ENCODE results near the gene PSEN2.

Gene PSEN2

GRCh38 chr1:226867461-226868054 is 2.9 kb upstream of the PSEN2 start:
- DNase-seq, result no peak

- no peak for DNase-seq
Measured at GRCh38 chr1:226868726-226869125, 1.7 kb upstream of the PSEN2 start.

GRCh38 chr1:226870026-226870400 is 403 bp upstream of the PSEN2 start:
- no peak for DNase-seq

- DNase-seq, result no peak
Measured at GRCh38 chr1:226871636-226872327, 1.4 kb downstream of the PSEN2 start.

- DNase-seq, result no peak
Measured at GRCh38 chr1:226872437-226872836, 2.0 kb downstream of the PSEN2 start.

DNA sequence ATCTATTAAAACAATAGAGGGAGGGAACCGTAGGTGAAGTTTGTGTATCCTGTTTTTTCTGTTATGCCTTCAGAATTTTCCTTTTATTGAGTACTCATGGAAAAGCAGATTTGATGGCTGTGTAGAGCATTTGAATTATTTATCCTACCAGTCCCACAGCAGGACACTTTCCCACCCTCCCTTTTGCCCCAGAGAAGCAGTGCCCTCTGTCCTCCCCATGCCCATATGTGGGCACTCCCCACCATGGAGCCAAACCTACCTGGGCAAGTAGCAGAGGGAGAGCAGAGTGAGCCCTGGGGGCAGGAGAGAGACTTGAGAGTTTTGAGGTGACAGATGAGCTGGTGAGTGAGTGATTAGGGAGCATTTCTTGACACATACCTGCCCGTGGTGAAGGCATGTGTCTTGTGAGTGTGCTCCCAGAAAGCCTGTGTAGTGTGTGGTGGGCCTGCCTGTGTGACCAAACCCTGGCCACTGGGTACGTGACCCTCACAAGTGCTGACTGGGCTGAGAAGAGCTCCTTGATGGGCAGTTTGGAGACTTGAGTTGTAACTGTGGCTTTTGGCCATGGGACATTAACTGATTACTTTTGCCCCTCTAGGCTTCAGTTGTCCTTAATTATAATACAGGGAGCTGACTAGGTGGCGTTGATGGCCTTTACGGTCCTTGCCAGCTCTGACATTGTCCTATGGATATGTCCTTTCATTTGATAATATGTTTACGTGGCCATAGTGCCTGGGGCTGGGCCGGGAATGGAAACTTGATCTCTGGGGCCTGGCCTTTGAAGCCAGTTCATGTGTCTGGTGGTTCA is 3.6 kb downstream of the PSEN2 start:
- DNase-seq, result no peak

DNA sequence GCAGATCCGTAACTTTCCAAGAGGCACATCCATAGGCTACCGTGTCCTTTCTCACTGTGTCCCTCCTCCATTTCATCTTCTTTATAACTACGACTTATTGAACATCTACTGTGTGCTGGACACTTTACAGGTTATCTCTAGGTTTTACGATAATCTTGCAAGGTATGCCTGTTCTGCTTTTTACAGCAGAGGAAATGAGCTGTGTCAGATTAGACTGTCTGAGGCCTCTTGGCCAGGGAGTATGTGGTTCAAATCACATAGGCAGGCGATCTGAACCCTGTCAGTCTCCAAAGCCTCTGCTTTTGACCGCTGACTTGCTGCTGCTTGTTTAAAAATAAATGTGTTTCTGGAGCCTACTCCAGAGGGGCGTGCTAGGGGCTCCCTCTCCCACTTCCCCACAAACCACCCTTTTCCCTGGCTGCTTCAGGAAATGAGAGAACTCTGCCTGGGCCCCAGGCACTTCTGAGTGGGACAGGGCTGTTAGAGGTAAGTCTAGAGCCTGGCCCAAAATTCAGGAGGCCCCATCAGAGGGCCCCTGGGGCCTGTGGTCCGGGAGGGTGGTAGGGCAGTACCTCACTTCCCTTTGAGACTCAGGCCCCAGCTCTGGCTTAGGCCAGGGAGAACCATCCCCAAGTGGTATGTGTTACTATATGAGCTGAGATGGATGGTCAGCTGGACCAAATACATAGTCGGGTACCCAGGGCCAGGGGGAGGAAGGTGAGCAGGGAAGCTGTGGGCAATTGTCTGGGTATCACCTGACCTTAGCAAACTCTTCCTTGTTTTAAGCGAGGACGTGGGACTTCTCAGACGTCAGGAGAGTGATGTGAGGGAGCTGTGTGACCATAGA is 4.4 kb downstream of the PSEN2 start:
- DNase-seq, result no peak

DNA sequence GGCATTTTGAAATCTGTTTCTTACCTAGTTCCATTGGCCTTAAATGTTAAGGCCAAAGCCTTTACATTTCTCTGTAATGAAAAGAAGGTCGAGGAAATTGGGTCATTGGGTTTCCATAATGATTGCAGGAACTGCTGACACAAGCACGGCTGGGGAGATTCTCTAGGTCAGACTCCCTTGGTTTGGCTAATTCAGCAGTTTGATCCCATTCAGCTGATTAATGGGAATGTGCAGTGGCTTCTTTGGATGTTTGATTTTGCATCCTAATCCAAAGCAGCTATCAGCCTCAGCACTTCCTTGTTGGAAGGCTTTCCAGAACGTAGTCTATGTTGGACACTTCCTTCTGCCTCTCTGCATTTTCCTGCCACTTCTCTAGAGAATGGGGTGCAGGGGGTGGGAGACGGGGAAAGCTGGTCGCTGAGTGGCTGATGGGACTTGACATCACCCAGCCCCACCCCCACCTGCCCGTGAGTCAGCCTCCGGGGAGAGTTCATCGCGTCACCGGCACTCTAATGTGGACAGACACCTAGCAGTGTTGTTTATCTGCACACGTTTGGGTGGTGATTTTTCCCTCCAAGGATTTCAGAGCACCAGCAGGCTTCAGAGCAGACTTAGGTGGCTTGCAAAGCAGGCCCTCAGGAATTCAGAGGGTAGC is 5.4 kb downstream of the PSEN2 start:
- DNase-seq, result peak; percentile 23

- no peak for DNase-seq
Measured at GRCh38 chr1:226877669-226878068, 7.3 kb downstream of the PSEN2 start.

GRCh38 chr1:226880372-226881287 is 10.2 kb downstream of the PSEN2 start:
- DNase-seq, result no peak

- no peak for DNase-seq
Measured at GRCh38 chr1:226881515-226882185, 11.2 kb downstream of the PSEN2 start.

DNA sequence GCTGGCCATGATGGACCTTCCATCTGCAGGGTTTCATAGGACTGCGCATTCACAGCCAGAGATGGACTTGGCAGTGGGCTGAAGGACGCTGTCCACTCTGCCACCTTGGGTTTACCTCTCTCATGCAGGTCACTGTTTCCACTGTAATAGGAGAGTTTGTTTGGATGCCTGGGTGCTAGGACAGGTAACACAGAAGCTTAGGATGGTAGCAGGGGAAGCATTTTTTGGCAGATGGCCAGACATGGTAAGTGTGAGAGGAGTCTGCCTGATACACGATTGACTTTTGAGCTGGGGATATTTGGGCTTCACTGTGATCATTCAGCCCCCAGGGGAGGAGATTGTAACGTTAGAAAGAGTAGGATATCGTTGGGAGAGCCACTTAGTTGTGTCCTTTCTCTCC is 11.8 kb downstream of the PSEN2 start:
- peak; percentile 29 for DNase-seq

DNA sequence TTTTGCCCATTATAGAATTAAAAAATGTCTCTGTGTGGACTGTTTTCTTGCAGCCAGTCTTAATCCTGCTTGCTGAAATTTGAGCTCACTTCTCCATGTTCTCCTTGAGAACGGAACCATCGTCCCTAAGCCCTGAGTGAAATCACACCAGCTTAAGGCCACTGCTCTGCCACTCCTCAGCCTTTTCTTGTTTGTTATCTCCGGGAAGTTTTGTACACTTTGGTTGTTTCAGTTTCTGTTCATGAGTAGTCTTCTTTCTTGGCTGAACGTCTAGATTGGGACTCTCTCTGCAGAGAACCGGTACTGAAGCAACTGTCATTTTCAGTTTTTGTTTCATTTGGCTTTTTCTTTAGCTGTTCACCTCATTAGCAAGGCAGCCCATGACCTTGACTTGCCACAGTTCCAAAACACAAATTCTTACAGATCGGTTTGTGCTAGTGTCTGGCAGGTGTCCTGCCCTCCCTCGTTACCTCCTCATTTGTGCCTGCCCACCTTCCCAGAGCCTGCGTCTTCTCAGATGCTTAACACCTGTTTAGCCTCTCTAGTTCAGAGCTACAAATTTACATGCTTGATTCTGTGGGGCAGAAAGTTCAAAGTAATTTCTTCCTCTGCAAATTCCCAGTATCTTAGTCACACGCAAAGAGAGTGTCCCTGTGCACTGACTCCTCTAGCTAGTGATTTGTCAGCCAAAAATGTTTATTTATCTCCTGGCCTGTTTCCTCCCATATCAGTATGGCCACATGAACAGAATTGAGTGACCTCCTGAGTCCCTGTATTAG is 12.4 kb downstream of the PSEN2 start:
- peak; percentile 32 for DNase-seq

DNA sequence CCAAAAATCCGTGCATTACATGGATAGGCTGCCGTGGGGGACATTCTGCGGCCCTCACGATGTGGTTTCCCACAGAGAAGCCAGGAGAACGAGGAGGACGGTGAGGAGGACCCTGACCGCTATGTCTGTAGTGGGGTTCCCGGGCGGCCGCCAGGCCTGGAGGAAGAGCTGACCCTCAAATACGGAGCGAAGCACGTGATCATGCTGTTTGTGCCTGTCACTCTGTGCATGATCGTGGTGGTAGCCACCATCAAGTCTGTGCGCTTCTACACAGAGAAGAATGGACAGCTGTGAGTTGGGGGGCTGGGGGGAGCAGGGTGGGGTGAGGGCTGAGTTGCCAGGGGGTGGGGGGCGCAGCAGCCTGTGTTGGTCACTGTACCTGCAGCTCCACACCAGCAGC is 13.2 kb downstream of the PSEN2 start:
- no peak for DNase-seq

DNA sequence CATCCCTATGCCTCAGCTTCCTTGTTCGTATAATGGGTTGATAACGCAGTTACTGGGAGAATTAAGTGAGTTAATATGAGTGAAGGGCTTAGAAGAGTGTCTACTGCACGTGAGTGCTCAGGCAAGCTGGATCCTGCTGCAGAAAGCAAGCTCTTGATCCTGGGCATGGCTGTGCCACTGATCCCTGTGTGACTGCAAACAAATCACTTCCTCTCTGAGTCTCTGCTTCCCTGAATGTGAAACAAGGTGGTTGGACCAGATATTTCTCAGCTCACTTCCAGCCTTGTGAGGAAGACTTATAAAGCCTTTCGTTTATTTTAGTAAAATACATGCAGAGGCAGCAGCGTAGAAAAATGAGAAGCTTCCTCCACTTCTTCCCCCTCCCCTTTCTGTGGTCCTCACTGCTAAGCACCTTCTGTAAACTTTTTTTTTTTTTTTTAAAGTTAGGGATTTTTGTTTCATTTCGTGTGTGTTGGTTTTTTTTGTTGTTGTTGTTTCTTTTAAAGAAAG is 13.8 kb downstream of the PSEN2 start:
- DNase-seq, result no peak

DNA sequence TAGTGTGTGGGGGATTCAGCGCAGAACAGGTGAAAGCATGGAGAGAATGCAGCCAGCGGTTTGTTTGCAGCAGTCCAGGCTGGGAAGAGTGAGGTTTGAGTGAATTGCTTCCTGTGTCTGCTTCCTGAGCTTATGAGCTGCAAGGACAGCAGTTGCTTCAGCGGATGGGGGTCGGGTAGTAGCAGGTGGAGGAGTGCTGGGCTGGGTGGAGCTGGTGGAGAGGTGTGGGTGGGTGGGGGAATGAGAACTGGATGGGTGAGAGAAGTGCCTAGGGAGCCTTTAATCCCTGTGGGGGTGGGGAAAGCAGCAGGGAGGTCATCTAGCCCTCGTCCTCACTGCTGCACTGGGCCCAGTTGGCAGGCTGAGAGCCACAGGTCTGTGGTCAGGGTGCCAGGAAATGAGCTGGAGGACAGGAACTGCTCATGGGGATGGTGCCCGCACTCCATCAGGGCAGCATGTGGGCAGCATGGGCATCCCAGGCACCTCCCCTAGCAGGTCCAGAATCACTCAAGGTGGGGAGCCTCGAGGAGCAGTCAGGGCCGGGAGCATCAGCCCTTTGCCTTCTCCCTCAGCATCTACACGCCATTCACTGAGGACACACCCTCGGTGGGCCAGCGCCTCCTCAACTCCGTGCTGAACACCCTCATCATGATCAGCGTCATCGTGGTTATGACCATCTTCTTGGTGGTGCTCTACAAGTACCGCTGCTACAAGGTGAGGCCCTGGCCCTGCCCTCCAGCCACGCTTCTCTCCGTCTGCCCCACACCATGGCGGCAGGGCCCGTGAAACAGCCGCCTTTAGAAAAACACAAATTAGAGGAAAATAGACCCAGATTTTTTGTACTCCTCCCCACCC is 14.8 kb downstream of the PSEN2 start:
- DNase-seq, result no peak

DNA sequence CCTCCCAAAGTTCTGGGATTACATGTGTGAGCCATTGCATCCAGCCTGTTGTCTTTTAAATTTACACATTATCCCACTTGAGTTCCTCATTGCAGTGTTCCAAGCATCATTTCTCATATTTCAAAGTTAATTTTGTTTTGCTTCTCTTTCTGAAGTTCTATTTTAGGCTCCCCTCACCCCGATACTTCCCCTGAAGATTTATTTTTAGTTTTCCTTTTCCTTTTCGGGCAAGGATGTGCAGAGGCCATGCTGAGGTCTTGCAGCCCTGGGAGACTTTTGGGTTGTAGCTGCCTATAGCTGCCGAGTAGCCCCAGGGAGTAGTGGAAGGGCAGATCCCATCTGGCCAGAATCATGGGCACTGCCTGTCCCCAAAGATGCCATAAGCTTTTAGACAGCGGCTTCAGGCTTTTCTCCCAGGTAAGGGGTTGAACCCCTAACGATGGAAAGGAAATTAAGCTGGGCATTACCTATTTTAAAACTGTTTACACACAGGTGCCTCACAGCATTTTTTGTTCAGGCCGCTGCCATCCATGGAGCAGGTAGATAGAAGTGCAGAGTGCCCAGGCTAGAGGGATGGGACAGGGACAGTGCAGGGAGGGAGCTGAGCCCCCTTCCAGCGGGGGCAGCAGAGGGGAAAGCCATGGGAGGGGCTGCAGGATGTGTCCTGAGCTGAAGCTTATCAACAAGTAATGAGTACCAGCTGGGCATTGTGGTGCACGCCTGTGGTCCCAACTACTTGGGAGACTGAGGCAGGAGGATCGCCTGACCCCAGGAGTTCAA is 15.9 kb downstream of the PSEN2 start:
- DNase-seq, result no peak

DNA sequence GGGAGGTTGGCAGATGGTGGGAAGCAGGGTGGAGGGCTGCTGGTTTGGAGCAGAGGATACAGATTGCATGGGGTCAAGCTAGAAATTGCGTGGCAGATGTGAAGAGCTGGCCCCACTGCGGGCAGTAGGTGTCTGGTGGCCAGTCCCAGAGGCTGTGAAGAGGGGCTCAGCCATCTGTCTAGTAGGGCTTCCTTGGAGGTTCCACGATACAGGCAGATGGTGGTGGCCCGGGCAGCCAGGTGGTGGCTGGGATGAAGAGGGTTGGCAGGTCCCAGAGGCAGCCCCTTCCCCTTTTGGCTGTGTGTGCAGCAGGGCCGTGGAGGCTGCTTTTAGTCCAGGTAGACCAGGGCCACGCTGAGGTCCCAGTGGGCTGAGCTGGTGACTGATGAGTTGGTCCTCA is 16.6 kb downstream of the PSEN2 start:
- no peak for DNase-seq

All from activated CD4-positive, alpha-beta T cell treated with anti-CD3 and anti-CD28 coated beads for 48 hours (primary cell).